Activated T-cell treated with anti-CD3 and anti-CD28 coated beads, Interleukin-2, amount 50 U/mL, for 72 hours (primary cell): ENCODE data around the gene MSMO1. TPM values are rescaled to one million over a fixed set of nuclear protein-coding genes. Genes with fewer than 3 reads are reported as not detected.

Source experiments
- ATAC-seq, 2 donors: fragments of 150-1000 bp; cut with Tn5 transposase; replicated peaks in 1 of 2; 2 replicates each; pipeline ENCODE4 v1.10.0; 2021; ENCODE audit warnings: moderate library complexity in 2 of 2, mild to moderate bottlenecking in 1 of 2
- DNase-seq, 2 donors: peaks; one replicate each; pipeline ENCODE4 v3.0.0; 2021 to 2022; ENCODE audit warnings: mixed read lengths in 1 of 2
- H3K27ac Mint-ChIP-seq: one replicate; pipeline ENCODE4 v1.8.0; 2022; ENCODE audit warnings: mild to moderate bottlenecking, moderate library complexity, mixed read lengths
- H3K27me3 Mint-ChIP-seq: one replicate; pipeline ENCODE4 v1.8.0; 2022; ENCODE audit warnings: low read depth, mixed read lengths
- H3K36me3 Mint-ChIP-seq, 2 donors: one replicate each; pipeline ENCODE4 v1.8.0; 2022; ENCODE audit warnings: mixed read lengths in 2 of 2, mild to moderate bottlenecking in 1 of 2; ENCODE audit not compliant: insufficient read depth in 2 of 2
- H3K4me1 Mint-ChIP-seq: one replicate; pipeline ENCODE4 v1.8.0; 2022; ENCODE audit warnings: low read depth, mixed read lengths
- H3K4me3 Mint-ChIP-seq, 2 donors: one replicate each; pipeline ENCODE4 v1.8.0; 2022; ENCODE audit warnings: mild to moderate bottlenecking in 2 of 2, mixed read lengths in 2 of 2, moderate library complexity in 2 of 2
- H3K9me3 Mint-ChIP-seq, 2 donors: one replicate each; pipeline ENCODE4 v1.8.0; 2022; ENCODE audit warnings: mixed read lengths in 2 of 2
- total RNA-seq, 2 donors: library from RNA; stranded (reverse); gene quantifications; one replicate each; pipeline ENCODE4 v1.2.3, GENCODE V29; 2022

The MSMO1 gene
- total RNA-seq, 2 donors from 2014 or later: 21.0 to 23.7 TPM

- Mint-ChIP-seq H3K4me1 (no peaks in the 10 kb centered on the region), H3K9me3 (no peaks in the 10 kb centered on the region), H3K4me3 (no peak overlapping the region), H3K27me3 (peaks cover 7% of the 10 kb centered on the region), H3K36me3 (no peaks in the 10 kb centered on the region), H3K27ac (no peak overlapping the region)
- ATAC-seq (no peak), DNase-seq (peak in 1 of 2 donors; percentile 8)
Measured at GRCh38 chr4:165351359-165352130, 24.1 kb downstream of the MSMO1 start.

- peak in 1 of 2 donors; percentile 44 for ATAC-seq
- H3K4me1 Mint-ChIP-seq: no peaks in the 10 kb centered on the region
Measured at GRCh38 chr4:165355900-165356300, 28.4 kb downstream of the MSMO1 start.

GRCh38 chr4:165359506-165359905 lies 32.0 kb downstream of the MSMO1 start:
- no peaks in the 10 kb centered on the region for H3K36me3 Mint-ChIP-seq
- peaks cover 4% of the 10 kb centered on the region for H3K4me1 Mint-ChIP-seq
- H3K27ac Mint-ChIP-seq: no peak overlapping the region
- H3K27me3 Mint-ChIP-seq: peaks cover 35% of the 10 kb centered on the region
- ATAC-seq (no peak), DNase-seq (no peak)
- no peaks in the 10 kb centered on the region for H3K9me3 Mint-ChIP-seq
- no peak overlapping the region for H3K4me3 Mint-ChIP-seq

More at GRCh38 chr4:165355900-165356300, 28.4 kb downstream of the MSMO1 start:
- Mint-ChIP-seq H3K27me3 (peaks cover 20% of the 10 kb centered on the region), H3K4me3 (no peak overlapping the region), H3K27ac (no peak overlapping the region), H3K36me3 (no peaks in the 10 kb centered on the region), H3K9me3 (no peaks in the 10 kb centered on the region)
- peak; percentile 5 to 8 for DNase-seq

- peaks cover 4% of the 10 kb centered on the region for H3K4me1 Mint-ChIP-seq
- peaks cover 34% of the 10 kb centered on the region for H3K27me3 Mint-ChIP-seq
- DNase-seq: no peak
- no peaks in the 10 kb centered on the region for H3K36me3 Mint-ChIP-seq
- no peak for ATAC-seq
- H3K9me3 Mint-ChIP-seq: no peaks in the 10 kb centered on the region
- no peak overlapping the region for H3K4me3 Mint-ChIP-seq
- no peak overlapping the region for H3K27ac Mint-ChIP-seq
Measured at GRCh38 chr4:165360041-165360695, 32.7 kb downstream of the MSMO1 start.

- no peaks in the 10 kb centered on the region for H3K36me3 Mint-ChIP-seq
- ATAC-seq (no peak), DNase-seq (no peak)
- no peak overlapping the region for H3K4me3 Mint-ChIP-seq
- H3K9me3 Mint-ChIP-seq: no peaks in the 10 kb centered on the region
- H3K4me1 Mint-ChIP-seq: peaks cover 4% of the 10 kb centered on the region
- peaks cover 28% of the 10 kb centered on the region for H3K27me3 Mint-ChIP-seq
- no peak overlapping the region for H3K27ac Mint-ChIP-seq
Measured at GRCh38 chr4:165360985-165361670, 33.7 kb downstream of the MSMO1 start.

- no peaks in the 10 kb centered on the region for H3K36me3 Mint-ChIP-seq
- peaks cover 28% of the 10 kb centered on the region for H3K27me3 Mint-ChIP-seq
- H3K4me3 Mint-ChIP-seq: no peak overlapping the region
- no peak overlapping the region for H3K27ac Mint-ChIP-seq
- ATAC-seq (no peak), DNase-seq (no peak)
- H3K9me3 Mint-ChIP-seq: no peaks in the 10 kb centered on the region
- peaks cover 4% of the 10 kb centered on the region for H3K4me1 Mint-ChIP-seq
Measured at GRCh38 chr4:165361810-165362209, 34.3 kb downstream of the MSMO1 start.

GRCh38 chr4:165364452-165365080 lies 37.1 kb downstream of the MSMO1 start:
- Mint-ChIP-seq H3K9me3 (no peaks in the 10 kb centered on the region), H3K27ac (no peak overlapping the region), H3K36me3 (no peaks in the 10 kb centered on the region), H3K4me1 (peaks cover 4% of the 10 kb centered on the region), H3K4me3 (no peak overlapping the region), H3K27me3 (peaks cover 18% of the 10 kb centered on the region)
- DNase-seq: no peak
- ATAC-seq: peak; percentile 34 to 58

- ATAC-seq (no peak), DNase-seq (no peak)
- no peak overlapping the region for H3K4me3 Mint-ChIP-seq
- H3K27me3 Mint-ChIP-seq: peaks cover 6% of the 10 kb centered on the region
- H3K27ac Mint-ChIP-seq: no peak overlapping the region
- peaks cover 4% of the 10 kb centered on the region for H3K4me1 Mint-ChIP-seq
- no peaks in the 10 kb centered on the region for H3K9me3 Mint-ChIP-seq
- no peaks in the 10 kb centered on the region for H3K36me3 Mint-ChIP-seq
Measured at GRCh38 chr4:165367040-165367439, 39.6 kb downstream of the MSMO1 start.

GRCh38 chr4:165368114-165368513 lies 40.6 kb downstream of the MSMO1 start:
- Mint-ChIP-seq H3K27me3 (peaks cover 2% of the 10 kb centered on the region), H3K36me3 (no peaks in the 10 kb centered on the region), H3K4me3 (no peak overlapping the region), H3K4me1 (peaks cover 2% of the 10 kb centered on the region), H3K9me3 (no peaks in the 10 kb centered on the region), H3K27ac (no peak overlapping the region)
- DNase-seq: no peak
- ATAC-seq: no peak

- Mint-ChIP-seq H3K27me3 (no peaks in the 10 kb centered on the region), H3K4me1 (no peaks in the 10 kb centered on the region), H3K36me3 (no peaks in the 10 kb centered on the region), H3K4me3 (no peak overlapping the region), H3K9me3 (no peaks in the 10 kb centered on the region), H3K27ac (no peak overlapping the region)
- ATAC-seq (no peak), DNase-seq (no peak)
Measured at GRCh38 chr4:165368567-165368966, 41.1 kb downstream of the MSMO1 start.

GRCh38 chr4:165369522-165369921 lies 42.1 kb downstream of the MSMO1 start:
- no peak for ATAC-seq
- Mint-ChIP-seq H3K4me1 (no peaks in the 10 kb centered on the region), H3K4me3 (no peak overlapping the region), H3K36me3 (peaks cover 0 to 4% of the 10 kb centered on the region in 2 donors), H3K27me3 (peaks cover 2% of the 10 kb centered on the region), H3K9me3 (peaks cover 0 to 6% of the 10 kb centered on the region in 2 donors), H3K27ac (no peak overlapping the region)
- DNase-seq: no peak

GRCh38 chr4:165370530-165370929 lies 43.1 kb downstream of the MSMO1 start:
- Mint-ChIP-seq H3K9me3 (peaks cover 0 to 8% of the 10 kb centered on the region in 2 donors), H3K27me3 (peaks cover 12% of the 10 kb centered on the region), H3K36me3 (peaks cover 0 to 7% of the 10 kb centered on the region in 2 donors), H3K27ac (no peak overlapping the region), H3K4me1 (no peaks in the 10 kb centered on the region), H3K4me3 (no peak overlapping the region)
- DNase-seq (no peak), ATAC-seq (no peak)

- no peak for ATAC-seq
- no peak overlapping the region for H3K27ac Mint-ChIP-seq
- DNase-seq: no peak
- H3K4me1 Mint-ChIP-seq: no peaks in the 10 kb centered on the region
- H3K36me3 Mint-ChIP-seq: peaks cover 0 to 7% of the 10 kb centered on the region in 2 donors
- peaks cover 0 to 8% of the 10 kb centered on the region in 2 donors for H3K9me3 Mint-ChIP-seq
- peaks cover 46% of the 10 kb centered on the region for H3K27me3 Mint-ChIP-seq
- H3K4me3 Mint-ChIP-seq: no peak overlapping the region
Measured at GRCh38 chr4:165375465-165375864, 48.0 kb downstream of the MSMO1 start.
